Neutrophil (primary cell): ENCODE results near the gene MGAM2.

Experiments
- H3K27ac ChIP-seq: fragments of 200-600 bp; sonication (generic); 2 replicates; pipeline ENCODE4 v1.5.1; 2016; ENCODE audit warnings: mild to moderate bottlenecking, moderate library complexity
- H3K27me3 ChIP-seq: fragments of 200-600 bp; sonication (generic); 2 replicates; pipeline ENCODE4 v1.6.0; 2016; ENCODE audit warnings: mild to moderate bottlenecking
- H3K36me3 ChIP-seq: fragments of 200-600 bp; sonication (generic); 2 replicates; pipeline ENCODE4 v1.5.1; 2017
- H3K4me1 ChIP-seq, 2 experiments: fragments of 200-600 bp in 1 of 2; sonication (generic) in 1 of 2; 1 replicate in 1 of 2; 2 replicates in 1 of 2; pipeline versions ENCODE4 v1.5.1 to v1.6.1; 2013 to 2016; ENCODE audit warnings: low read depth in 1 of 2, low read length in 1 of 2, mild to moderate bottlenecking in 1 of 2, moderate library complexity in 1 of 2; ENCODE audit not compliant: control insufficient read depth in 1 of 2, insufficient read depth in 1 of 2
- H3K4me3 ChIP-seq, 2 experiments: fragments of 200-600 bp in 1 of 2; sonication (generic) in 1 of 2; 1 replicate in 1 of 2; 2 replicates in 1 of 2; pipeline ENCODE4 v1.5.1; 2013 to 2016; ENCODE audit warnings: low read depth in 1 of 2, low read length in 1 of 2, mild to moderate bottlenecking in 1 of 2, moderate library complexity in 1 of 2
- H3K9me3 ChIP-seq: fragments of 200-600 bp; sonication (generic); 2 replicates; pipeline ENCODE4 v1.5.1; 2016
- CTCF ChIP-seq: fragments of 200-600 bp; sonication (generic); IDR thresholded peaks from 2 replicates; pipeline ENCODE4 v1.5.1; 2016; ENCODE audit warnings: antibody characterized with exemption

Gene MGAM2

GRCh38 chr7:142085428-142085827, 26.1 kb upstream of the MGAM2 start:
- Histone ChIP-seq H3K27me3 (no peaks in the 10 kb centered on the region), H3K36me3 (peaks cover 98% of the 10 kb centered on the region), H3K4me1 (no peaks in the 10 kb centered on the region), H3K27ac (no peak overlapping the region), H3K9me3 (no peaks in the 10 kb centered on the region), H3K4me3 (no peak overlapping the region)
- TF ChIP-seq CTCF = no peak

- no peak for TF ChIP-seq CTCF
- Histone ChIP-seq H3K27me3 (no peaks in the 10 kb centered on the region), H3K36me3 (peaks cover 98% of the 10 kb centered on the region), H3K27ac (no peak overlapping the region), H3K4me1 (no peaks in the 10 kb centered on the region), H3K4me3 (no peak overlapping the region), H3K9me3 (no peaks in the 10 kb centered on the region)
Observed at GRCh38 chr7:142088022-142088714, 23.4 kb upstream of the MGAM2 start.

- Histone ChIP-seq H3K4me1 (no peaks in the 10 kb centered on the region), H3K27me3 (no peaks in the 10 kb centered on the region), H3K4me3 (no peak overlapping the region), H3K27ac (no peak overlapping the region), H3K36me3 (peaks cover 98% of the 10 kb centered on the region), H3K9me3 (no peaks in the 10 kb centered on the region)
- no peak for TF ChIP-seq CTCF
Observed at GRCh38 chr7:142089035-142089434, 22.5 kb upstream of the MGAM2 start.

- Histone ChIP-seq H3K4me3 (no peak overlapping the region), H3K9me3 (no peaks in the 10 kb centered on the region), H3K36me3 (peaks cover 98% of the 10 kb centered on the region), H3K27ac (no peak overlapping the region), H3K27me3 (no peaks in the 10 kb centered on the region), H3K4me1 (no peaks in the 10 kb centered on the region)
- no peak for TF ChIP-seq CTCF
Observed at GRCh38 chr7:142091961-142092360, 19.6 kb upstream of the MGAM2 start.

- no peaks in the 10 kb centered on the region for H3K27me3 ChIP-seq
- no peak for TF ChIP-seq CTCF
- H3K4me3 ChIP-seq = no peak overlapping the region
- H3K27ac ChIP-seq = no peak overlapping the region
- peaks cover 0 to 5% of the 10 kb centered on the region in 2 experiments for H3K4me1 ChIP-seq
- peaks cover 3% of the 10 kb centered on the region for H3K9me3 ChIP-seq
- peaks cover 99% of the 10 kb centered on the region for H3K36me3 ChIP-seq
Observed at GRCh38 chr7:142094861-142095260, 16.7 kb upstream of the MGAM2 start.
